Stimulated activated CD4-positive, alpha-beta T cell treated with anti-CD3 and anti-CD28 coated beads, Interleukin-2, amount 100 ng/mL, for 48 hours (primary cell): ENCODE results near the gene ITGA2.
A peak's percentile ranks its signal among the peaks of the same experiment; 100 is the strongest.
"Not testable (repeated sequence)": the region's sequence is repeated elsewhere in the genome, so short reads cannot be mapped to it uniquely, and the experiment has no call there.

Source experiments
- DNase-seq, 2 donors: peaks; one replicate each; pipeline ENCODE4 v3.0.0-alpha.2; 2020

The ITGA2 gene

GRCh38 chr5:53109443-53110127 lies 120.4 kb downstream of the ITGA2 start, which contains the start of gene MOCS2:
Gene MOCS2 (minus strand): TSS chr5:53109757. CDS start chr5:53107174, 2,583 bp downstream.
- peak; percentile 80 to 90 for DNase-seq

GRCh38 chr5:53110156-53110555 lies 121.0 kb downstream of the ITGA2 start:
- DNase-seq, result no peak

GRCh38 chr5:53111139-53111538 lies 122.0 kb downstream of the ITGA2 start:
- DNase-seq, result no peak

GRCh38 chr5:53112307-53112706 lies 123.2 kb downstream of the ITGA2 start:
- not testable (repeated sequence) for DNase-seq

- no peak for DNase-seq
Measured at GRCh38 chr5:53112909-53113308, 123.8 kb downstream of the ITGA2 start.

- no peak for DNase-seq
Measured at GRCh38 chr5:53113947-53114346, 124.8 kb downstream of the ITGA2 start.

- no peak for DNase-seq
Measured at GRCh38 chr5:53114988-53115387, 125.8 kb downstream of the ITGA2 start.

- no peak for DNase-seq
Measured at GRCh38 chr5:53116597-53116996, 127.4 kb downstream of the ITGA2 start.

GRCh38 chr5:53118879-53119278 lies 129.7 kb downstream of the ITGA2 start:
- DNase-seq, result no peak

- no peak for DNase-seq
Measured at GRCh38 chr5:53120165-53120564, 131.0 kb downstream of the ITGA2 start.

- no peak for DNase-seq
Measured at GRCh38 chr5:53123702-53124101, 134.6 kb downstream of the ITGA2 start.

- DNase-seq, result no peak
Measured at GRCh38 chr5:53126521-53126920, 137.4 kb downstream of the ITGA2 start.

GRCh38 chr5:53127107-53127506 lies 138.0 kb downstream of the ITGA2 start:
- DNase-seq, result no peak

- DNase-seq, result no peak
Measured at GRCh38 chr5:53128481-53128880, 139.3 kb downstream of the ITGA2 start.

- no peak for DNase-seq
Measured at GRCh38 chr5:53130266-53130665, 141.1 kb downstream of the ITGA2 start.

GRCh38 chr5:53133020-53133419 lies 143.9 kb downstream of the ITGA2 start:
- DNase-seq, result no peak
